Retinal pigment epithelial cell (primary cell): ENCODE data around the gene PRCC.

ENCODE experiments used
- DNase-seq: peaks from one replicate; pipeline ENCODE4 v3.0.0-alpha.2; 2010; ENCODE audit warnings: low read depth
- H3K4me3 ChIP-seq: 2 replicates; pipeline ENCODE4 v1.5.1; 2011; ENCODE audit warnings: mild to moderate bottlenecking, low read length, control low read depth, moderate library complexity
- TF ChIP-seq, protein P1 (sequence below): conservative IDR thresholded peaks from 2 replicates; pipeline ENCODE4 v1.5.1; 2011; ENCODE audit warnings: low read depth, low read length, control low read depth, inconsistent platforms

The PRCC gene

DNA sequence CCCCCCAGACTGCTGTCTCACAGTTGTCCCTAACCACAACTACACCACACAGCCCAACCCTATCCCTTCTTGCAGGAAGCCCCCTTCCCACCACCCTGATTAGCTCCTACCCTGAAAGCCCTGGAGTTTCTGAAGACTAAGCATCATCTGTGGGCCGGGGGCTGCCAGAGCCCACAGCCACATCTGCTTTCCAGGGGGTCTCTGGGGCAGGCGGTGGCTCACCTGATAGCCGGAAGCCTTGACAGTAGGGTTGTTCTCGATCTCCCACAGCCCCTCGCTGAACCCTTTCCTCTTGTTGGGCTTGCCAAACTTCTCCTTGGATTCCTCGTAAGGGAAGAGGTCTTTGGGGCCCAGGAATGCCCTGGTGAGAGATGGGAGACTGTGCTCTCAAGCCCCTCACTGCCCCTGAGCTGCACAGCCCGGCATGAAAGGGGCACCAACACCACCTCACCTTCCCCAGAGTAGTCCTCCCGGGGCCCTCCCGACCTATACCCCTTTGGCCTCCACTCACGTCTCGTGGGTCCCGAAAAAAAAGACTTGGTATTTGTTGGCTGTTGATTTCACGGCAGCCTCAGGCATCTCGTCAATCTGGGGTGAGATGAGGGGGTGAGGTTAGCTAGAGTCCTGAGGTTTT lies 22.4 kb upstream of the PRCC start:
- TF ChIP-seq, protein P1, sequence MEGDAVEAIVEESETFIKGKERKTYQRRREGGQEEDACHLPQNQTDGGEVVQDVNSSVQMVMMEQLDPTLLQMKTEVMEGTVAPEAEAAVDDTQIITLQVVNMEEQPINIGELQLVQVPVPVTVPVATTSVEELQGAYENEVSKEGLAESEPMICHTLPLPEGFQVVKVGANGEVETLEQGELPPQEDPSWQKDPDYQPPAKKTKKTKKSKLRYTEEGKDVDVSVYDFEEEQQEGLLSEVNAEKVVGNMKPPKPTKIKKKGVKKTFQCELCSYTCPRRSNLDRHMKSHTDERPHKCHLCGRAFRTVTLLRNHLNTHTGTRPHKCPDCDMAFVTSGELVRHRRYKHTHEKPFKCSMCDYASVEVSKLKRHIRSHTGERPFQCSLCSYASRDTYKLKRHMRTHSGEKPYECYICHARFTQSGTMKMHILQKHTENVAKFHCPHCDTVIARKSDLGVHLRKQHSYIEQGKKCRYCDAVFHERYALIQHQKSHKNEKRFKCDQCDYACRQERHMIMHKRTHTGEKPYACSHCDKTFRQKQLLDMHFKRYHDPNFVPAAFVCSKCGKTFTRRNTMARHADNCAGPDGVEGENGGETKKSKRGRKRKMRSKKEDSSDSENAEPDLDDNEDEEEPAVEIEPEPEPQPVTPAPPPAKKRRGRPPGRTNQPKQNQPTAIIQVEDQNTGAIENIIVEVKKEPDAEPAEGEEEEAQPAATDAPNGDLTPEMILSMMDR, result no peak
- H3K4me3 ChIP-seq, result no peak overlapping the region
- no peak for DNase-seq

DNA sequence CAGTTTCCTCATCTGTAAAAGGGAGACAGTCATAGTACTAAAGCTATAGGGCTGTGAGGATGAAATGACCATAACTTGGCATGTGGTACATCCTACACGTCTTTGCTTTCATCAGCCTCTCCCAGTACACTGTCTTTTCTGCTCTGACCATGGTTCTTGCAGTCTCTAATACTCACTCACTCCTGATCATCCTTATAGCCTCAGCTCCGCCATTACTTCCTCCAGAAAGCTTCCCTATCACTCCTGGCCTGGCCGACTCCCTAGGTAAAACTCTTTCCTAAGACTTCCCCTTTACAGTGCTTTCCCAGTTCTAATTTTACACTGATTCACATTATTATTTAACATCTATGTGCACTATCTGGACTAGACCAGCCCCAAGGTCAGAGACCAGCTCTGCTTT lies 21.5 kb upstream of the PRCC start:
- TF ChIP-seq, protein P1, result no peak
- H3K4me3 ChIP-seq, result no peak overlapping the region
- DNase-seq, result no peak

DNA sequence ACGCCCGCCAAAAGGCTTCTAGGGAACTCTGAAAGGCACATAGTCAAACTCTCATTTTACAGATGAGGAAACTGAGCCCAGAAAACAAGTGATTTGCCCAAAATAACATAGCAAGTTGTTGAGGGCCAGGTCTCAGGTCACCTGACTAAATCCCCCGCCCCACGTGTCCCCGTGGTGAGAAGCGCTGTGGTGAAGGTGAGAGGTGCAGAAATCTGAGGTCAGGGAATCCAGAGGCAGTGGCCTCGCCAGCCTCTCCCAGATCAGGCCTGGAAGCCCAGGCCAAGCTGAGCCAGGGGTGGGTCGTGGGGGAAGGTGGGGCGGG lies 21.0 kb upstream of the PRCC start:
- TF ChIP-seq, protein P1, result no peak
- H3K4me3 ChIP-seq, result peak overlapping the region; percentile 55
- DNase-seq, result no peak

DNA sequence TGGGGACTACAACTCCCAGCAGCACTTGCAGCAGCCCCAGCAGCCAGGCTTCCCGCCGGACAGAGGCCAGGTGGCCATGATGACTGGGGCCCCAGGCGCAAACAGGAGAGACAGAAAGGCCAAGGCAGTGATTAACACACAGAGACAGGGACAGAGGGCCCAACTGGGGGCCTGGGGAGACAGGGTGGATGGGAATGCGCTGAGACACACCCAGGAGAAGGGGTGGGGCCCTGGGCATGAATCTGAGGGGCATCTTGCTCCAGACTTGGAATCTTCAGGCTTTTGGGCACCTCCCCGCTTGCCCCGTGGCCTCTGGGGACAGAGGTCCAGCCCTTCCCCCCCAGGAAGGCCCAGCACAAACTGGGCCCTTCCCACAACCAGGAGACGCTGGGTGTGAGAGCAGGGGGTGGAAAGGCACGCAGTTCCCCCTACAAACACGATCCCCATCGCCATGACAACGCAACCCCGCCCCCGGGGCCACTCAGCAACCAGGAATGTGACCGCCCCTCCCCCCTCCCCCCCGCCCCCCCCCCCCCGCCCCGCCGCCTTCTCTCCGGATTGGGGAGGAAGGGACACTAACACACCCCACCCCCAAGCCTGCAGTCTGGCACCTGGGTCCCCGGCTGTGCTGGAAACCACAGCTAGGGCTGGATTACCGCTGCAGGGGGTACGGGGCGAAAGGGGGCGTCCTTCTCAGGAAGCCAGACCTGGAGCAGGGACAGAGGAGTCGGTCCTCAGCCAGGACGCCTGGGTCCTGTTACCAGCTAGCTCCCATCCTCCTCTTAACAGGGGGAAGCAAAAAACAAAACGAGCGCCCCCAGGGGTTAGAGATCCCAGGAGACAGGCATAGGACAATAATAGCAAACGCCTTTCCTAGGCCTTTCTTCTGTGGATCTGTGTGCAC lies 20.4 kb upstream of the PRCC start:
- peak overlapping the region; percentile 93 for H3K4me3 ChIP-seq
- TF ChIP-seq, protein P1, result peak; percentile 41
- no peak for DNase-seq

DNA sequence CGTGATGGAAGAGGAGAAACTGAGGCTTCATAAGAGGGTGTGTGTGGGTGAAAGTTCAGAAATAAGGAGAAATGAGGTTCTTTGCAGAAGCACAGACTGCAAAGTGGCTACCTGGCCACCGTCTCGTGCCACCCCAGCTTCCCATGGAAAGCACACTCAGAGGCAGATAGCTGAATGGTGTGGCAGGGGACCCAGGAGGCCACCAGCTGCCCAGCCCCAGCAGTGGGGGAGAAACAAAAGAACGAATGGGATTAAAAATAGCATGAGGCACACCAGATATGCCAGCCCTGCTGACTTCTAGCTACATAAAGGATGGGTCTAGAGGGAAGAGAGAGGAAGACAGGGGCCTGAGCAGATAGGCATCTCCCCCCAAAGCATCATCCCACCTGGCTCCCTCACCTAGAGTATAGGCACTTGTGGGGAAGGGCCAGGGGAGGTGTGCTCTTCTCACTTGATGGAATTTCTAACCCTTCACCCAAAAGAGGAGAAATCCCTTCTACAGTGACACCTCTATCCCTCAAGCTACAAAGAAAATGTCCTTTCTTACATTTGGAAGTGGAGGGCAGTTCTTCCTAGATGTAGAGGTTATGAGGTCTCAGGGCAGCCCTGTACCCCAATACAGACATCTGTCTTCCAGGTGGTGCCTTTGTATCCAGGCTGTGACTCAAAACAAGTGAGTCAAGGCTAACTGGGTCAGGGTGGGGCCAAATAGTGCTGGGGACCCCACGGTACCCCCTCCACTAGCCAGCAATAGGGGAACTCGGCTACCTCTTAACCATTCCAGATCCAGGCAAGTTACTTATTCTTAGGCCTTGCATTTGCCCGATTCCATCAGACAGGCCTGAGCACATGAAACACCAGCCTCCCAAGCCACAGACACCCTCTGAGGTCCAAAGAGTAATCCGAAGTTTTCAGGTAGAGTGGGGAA lies 19.3 kb upstream of the PRCC start:
- no peak for DNase-seq
- H3K4me3 ChIP-seq, result peak overlapping the region; percentile 93
- TF ChIP-seq, protein P1, result no peak

DNA sequence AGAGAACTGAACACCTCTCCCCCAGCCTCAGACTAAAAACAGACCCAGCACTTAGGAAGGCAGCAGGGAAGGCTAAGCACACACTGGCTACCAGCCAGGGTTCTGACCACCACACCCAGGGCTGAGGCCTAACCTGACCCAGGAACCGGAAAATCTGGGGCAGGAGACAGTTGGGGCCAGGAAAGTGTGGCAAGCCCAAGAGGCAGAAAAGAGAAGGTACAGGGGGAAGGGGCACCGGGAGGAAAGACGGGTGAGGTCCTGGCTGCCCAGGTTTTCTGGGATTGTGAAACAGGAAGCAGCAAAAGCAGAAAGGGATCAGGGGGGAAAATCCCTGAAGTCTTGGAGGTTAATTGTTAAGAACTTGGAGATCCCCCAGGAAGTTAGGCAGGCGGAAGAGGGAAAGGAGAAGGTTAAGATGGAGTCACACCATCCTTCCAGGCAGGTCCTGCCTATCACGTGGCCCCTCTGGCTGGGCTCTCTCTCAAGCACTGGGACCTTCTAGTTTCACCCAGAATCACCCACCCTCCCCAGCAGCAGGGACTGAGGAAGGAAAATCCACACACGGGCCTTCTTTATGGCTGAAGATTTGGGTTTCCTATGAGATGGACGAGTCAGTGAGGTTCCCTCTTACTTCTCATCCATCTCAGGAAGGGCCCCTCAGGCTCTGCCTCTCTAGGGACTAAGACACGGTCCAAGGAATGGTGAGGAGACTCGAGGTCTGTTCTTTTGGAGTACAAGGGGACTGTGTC lies 18.5 kb upstream of the PRCC start:
- DNase-seq, result no peak
- H3K4me3 ChIP-seq, result peak overlapping the region; percentile 93
- TF ChIP-seq, protein P1, result no peak
